RCC 7860 (cell line): Measurements from ENCODE around the gene RALGDS.

Experiments used
- DNase-seq: peaks from one replicate; pipeline ENCODE4 v3.0.0-alpha.2; 2015; ENCODE audit warnings: low spot score
- FAIRE-seq: peaks from 2 replicates; lab custom pipeline; 2012; peaks lifted over from hg19 to GRCh38; lab: Jason Lieb, UNC

RALGDS gene

DNA sequence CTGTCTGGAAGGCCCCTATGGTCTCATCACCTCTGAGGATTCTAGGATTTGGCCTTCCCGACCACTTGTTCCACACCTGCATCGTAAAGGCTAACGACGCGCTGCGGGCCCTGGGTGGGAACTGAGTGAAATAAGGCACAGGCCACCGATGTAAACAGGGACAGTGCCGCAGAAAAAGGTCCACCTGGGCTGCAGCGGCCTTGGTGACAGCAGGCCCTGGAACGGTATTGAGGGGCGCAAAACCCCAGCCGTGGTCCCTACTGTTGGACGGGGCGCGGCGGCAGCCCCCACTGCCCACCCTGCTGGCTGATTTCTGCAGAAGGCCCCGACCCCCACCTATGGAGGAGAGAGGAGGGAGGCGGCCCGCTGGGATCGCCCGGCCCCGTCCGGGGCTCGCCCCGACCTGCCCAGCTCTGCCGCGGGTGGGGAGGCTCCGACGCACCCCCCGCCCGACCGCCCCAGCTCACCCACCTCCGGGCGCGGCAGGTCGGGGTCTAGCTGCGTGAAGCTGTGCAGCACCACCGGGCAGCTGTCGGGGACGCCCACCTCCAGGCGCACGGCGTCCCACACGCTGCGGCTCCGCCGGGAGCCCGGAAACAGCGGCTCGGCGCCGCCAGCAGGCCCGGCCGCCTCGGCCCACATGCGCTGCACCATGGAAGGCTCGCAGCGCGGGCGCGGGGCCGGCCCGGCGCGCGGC is 391 bp downstream of the RALGDS start:
- FAIRE-seq: no peak
- DNase-seq: no peak

DNA sequence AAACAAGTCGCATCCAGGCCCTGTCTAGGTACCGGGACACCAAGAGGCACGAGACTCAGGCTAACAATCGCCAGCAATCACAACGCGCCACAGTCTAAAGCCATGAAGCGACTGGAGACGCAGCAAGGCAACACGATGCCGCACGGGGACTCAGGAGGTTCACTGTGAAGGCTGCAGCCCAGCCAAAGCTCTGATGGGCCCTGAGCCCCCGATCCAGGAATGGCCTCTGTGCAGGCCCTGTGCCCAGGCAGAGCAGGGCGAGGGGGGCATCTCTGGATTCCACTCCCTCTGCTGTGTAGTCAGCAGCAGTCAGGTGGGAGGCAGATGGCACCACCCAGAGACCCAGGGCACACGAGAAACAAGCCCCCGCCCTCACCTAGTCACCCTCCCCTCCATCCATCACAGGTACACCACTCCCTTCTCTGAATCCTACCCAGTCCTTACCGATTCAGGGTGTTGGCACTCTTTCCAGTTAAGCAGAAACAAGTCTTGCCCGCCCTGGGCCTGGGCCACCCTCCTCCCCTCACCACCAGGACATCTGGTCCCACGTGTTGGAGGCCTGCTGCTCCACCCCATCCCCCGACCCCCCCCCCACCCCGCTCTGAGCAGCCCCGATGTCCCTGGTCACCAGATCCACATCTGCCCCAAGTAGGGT is 1.1 kb downstream of the RALGDS start:
- FAIRE-seq (no peak), DNase-seq (no peak)

GRCh38 chr9:133119103-133119845 is 1.8 kb downstream of the RALGDS start:
- no peak for FAIRE-seq
- DNase-seq: no peak

DNA sequence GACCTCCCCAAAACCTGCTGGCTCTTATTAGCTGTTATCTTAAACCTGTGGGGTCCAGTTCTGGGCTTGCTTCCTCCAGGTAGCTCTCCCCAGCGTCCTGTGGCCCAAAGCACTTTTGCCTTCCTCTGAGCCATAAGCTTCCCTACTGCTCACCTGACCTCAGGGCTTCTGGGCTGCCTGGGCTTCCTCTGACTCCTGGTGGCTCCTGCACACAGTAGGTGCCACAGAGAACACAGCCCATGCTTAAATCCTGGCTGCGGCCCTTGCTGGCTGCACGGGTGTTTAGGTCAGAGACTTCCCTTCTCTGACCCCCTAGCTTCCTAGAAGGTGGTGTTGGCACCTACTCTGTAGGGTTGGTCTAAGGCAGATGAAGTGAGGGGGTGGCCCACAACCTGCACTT is 2.5 kb downstream of the RALGDS start:
- FAIRE-seq (no peak), DNase-seq (no peak)

- DNase-seq (no peak), FAIRE-seq (no peak)
These were observed 2.9 kb downstream of the RALGDS start for GRCh38 chr9:133118179-133118520.

- DNase-seq (no peak), FAIRE-seq (no peak)
These were observed 3.5 kb downstream of the RALGDS start for GRCh38 chr9:133117271-133118178.

GRCh38 chr9:133116346-133117231 is 4.5 kb downstream of the RALGDS start:
- DNase-seq (no peak), FAIRE-seq (no peak)

DNA sequence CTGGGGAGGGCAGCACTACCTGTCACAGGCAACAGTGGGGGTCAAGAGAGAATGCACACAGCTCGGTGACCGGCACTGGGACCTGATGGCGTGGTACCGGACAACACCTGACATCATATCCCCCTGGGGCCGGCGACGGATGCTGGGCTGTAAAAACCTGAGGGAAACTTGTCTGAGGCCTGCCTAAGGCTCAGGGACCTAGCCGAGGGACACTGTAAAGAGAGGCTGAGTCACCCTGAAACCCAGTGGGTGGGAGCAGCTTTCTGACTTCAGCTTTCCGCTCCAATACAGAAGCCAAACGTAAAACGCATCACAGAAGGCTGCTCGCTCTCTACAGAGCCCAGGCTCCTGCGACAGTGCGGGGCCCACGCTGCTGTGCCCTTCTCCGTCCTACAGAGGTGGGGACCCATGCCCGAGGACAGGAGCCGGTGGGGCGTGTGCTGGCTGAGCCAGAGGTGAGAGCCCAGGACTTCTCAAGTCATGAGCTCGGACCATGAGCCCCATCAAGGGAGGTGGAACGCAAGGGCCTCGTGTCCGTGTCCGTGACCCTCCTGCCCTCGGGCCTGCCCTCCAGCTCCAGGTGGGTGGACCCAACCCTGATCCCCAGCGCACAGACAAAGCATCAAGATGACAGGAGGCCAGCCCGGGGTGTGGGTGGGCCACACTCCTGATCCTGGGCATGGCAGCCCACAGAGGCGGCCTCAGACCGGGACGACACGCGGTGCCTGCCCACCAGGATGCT is 5.3 kb downstream of the RALGDS start:
- FAIRE-seq (no peak), DNase-seq (peak; percentile 31)

DNA sequence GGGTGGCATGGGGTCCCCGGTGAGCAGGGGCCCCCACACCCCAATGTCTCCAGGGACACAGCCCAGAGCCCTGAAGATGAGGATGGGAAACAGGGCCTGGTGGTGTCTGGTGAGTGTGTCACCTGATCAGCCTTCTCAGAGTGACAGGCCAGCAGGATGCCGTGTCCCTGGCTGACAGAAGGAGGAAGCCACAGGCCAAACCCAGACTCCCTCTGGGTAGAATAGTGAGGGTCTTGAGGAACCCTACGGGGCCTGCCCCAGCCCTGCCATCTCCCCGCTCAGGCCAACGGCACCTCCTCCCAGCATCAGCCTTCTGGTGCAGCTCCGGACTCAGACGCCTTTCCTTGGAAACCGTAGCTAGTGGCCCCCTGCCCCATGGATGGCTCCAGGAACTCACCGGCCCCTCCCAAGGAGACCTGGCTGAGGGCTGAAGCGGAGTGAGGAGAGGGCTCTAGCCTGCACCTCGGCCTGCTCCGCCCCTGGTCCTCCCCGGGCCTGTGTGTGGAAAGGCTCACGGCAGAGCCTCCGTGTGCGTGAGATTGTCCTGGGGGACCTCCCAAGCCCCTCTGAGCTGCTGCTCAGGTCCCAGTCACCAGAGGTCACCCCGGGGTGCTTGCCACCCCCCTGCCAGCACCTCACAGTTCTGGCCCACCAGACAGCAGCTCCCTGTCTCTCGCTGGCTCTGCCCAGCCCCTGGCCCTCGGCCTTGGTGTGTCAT is 6.0 kb downstream of the RALGDS start:
- DNase-seq: no peak
- FAIRE-seq: no peak

DNA sequence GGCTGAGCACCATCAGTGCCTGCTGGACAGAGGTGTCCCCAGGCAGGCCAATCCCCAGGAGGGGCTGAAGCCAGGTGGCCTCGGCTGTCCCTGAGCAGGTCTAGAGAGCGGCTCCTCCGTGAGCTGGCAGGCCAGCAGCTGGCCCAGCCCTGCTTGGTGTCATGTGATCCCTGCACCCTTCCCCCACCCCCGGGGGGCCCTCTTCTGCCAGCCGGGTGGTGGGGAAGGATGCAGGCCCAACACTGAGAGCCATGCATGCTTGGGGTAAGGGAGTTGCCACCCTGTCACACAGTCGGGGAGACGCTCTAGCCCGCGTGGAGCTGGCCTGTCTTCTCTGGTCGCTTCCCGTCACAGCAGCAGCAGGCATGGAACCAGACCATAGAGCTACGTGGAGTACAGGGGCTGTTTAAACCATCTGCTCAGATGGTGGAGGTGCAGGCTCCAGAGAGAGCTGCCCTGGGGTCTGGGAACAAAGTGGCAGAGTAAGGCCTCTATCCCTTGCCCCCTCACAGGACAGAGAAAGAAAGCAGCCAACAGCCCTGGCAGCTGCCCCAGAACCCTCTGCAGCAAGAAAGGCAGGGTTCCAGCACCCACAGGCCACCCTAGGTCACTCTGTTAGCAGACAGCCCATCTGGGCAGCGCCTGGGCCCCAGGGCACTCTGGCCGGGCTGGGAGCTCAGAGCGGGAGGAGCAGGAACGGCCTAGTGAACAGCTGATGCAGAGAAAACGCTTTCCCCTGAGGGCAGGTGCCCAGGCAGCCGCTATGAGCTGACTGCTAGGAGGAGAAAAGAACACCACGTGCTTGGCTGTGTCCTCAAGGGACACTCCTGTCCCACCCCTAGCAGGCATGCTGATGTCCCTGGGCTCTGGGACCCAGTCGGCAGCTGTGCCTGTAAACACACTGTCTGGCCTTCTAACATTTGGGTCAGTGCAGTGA is 6.8 kb downstream of the RALGDS start:
- DNase-seq (no peak), FAIRE-seq (no peak)

DNA sequence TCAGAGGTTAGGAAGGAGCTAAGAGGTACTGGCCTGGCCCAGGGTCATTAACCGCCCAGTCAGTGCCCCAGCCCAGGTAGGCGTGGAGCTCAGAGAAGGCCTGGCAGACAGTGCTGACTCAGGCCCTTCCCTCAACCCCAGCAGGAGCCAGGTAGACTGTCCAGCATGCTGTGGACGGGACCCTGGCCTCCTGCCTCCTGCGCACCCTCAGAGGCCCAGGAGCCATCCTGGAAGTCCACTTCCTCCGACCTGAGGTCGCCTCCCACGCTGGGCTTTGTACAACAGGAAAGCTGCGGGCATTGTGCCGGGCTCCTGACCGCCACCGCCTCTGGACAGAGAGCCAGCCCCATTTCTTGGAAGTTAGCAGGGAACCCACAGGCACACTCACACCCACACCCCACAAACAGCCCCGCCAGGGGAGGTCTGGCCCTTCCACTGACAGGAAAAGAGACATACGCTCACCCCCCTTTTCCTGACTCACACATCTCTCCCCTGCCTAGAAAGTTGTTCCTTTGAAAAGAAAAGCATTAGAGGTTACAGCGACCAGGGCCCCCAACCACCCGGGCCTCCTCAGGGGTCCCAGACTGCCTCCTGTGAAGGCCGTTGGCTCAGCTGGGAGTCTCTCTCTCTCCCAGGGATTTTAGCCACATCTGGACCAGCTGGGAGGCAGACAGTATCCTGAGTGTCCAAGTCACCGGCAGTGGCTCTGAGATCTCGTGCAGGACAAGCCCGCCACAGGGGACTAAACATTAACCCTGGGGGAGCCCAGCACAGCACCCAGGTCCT is 7.7 kb downstream of the RALGDS start:
- DNase-seq (peak; percentile 35), FAIRE-seq (peak; percentile 36)

- FAIRE-seq (no peak), DNase-seq (no peak)
These were observed 8.4 kb downstream of the RALGDS start for GRCh38 chr9:133112663-133113026.

DNA sequence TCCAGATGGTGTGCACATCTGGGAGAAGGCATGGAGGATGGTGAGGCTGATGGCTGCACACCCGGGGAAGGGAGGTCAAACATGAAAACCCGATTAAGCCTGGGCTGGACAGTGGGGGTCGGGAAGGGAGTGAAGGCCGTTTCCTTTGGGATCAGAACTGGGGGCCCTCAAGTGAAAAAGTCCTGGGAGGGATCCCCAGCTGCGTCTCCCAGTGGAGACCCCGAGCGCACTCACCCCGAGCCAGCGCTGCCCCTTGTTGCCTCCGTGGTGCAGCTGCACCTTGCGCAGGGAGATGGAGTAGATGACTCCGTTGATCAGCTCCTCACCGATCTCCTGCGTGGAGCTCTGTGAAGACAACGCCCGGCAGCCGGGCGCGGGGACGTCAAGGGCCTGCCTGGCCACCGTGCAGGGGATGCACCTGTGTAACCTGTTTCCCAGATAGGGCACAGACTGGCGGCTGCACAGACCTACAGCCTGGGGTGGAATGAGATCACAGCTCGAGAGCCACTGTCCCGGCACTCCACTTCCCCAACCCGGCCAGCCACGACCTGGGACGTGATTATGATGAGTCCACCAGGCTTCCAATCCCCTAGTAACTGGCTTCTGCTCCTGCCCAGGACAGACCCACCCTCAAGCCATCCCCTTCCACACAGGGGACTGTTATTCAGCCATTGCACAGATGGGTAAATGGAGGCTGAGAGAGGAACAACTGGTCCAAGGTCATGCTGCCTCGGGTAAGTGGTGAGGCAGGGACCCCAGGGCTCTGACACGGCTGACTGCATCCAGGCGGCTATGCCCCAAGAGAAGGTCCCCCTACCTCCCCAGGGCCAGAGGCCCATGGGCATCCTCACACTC is 9.0 kb downstream of the RALGDS start:
- no peak for FAIRE-seq

DNA sequence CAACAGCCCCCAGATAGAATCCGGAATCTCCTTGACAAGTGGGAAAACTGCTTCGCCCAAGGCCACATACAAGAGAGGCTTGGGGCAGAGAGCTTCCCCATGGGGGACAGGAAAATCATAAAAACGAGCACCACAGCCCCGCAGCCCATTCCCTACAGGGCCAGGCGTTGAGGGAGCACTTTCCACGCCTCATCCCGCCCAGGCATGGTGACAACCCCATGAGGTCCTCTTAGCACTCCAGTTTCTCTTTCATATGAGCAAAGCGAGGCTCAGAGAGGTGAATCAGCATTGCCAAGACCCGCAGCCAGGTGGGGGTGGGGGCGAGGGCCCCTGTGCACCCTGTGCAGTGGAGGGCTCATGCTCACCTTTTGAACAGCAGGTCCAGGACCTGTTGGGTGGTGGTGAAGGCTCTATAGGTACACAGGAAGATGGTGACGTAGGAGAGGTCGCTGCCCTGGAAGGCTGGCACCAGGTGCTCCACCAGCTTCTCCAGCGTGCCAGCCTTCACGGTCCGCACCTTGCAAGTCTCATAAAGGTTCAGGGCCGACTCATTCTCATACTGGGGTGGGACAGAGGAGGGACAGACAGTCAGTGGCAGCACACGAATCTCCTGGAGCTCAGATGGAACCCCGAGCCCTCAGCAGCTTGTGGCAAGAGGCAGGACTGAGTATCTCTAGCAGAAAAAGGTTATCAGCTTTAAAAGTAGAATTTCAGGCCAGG is 10.9 kb downstream of the RALGDS start:
- DNase-seq: no peak
- no peak for FAIRE-seq

More for the DNA sequence above, 9.0 kb downstream of the RALGDS start:
- DNase-seq: no peak
